Astrocyte (in vitro differentiated cells and primary cell): ENCODE measurements around the gene ELMO3.

ENCODE experiments used
- EZH2 ChIP-seq: IDR thresholded peaks from 2 replicates; pipeline ENCODE4 v1.6.1; 2012; ENCODE audit warnings: mild to moderate bottlenecking, low read length, inconsistent platforms; ENCODE audit not compliant: insufficient read depth
- TF ChIP-seq, protein P1 (sequence below): IDR thresholded peaks from 2 replicates; pipeline ENCODE4 v1.5.1; 2011; ENCODE audit warnings: low read depth, mild to moderate bottlenecking, inconsistent platforms, low read length, moderate library complexity; ENCODE audit not compliant: insufficient read depth

DNA sequence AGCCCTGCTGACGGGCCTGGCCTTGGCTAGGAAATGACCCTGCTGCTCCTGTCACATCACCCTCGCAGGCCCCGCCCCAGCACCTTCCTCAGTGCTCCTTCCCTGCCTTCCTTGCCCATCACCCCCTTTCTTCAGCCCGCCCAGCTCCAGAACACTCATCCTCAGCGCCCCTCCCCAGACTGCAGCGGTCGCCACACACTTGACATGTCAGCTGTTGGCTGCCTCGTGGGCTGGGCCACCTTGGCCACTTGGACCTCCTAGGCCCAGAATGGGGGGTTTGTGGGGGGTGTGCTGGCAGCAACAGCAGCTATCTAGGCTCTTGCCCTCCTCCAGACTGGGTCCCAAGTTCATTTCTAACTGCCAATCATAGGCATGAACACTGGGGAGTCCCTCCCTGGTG, 10.6 kb downstream of the ELMO3 start:
- TF ChIP-seq, protein P1, sequence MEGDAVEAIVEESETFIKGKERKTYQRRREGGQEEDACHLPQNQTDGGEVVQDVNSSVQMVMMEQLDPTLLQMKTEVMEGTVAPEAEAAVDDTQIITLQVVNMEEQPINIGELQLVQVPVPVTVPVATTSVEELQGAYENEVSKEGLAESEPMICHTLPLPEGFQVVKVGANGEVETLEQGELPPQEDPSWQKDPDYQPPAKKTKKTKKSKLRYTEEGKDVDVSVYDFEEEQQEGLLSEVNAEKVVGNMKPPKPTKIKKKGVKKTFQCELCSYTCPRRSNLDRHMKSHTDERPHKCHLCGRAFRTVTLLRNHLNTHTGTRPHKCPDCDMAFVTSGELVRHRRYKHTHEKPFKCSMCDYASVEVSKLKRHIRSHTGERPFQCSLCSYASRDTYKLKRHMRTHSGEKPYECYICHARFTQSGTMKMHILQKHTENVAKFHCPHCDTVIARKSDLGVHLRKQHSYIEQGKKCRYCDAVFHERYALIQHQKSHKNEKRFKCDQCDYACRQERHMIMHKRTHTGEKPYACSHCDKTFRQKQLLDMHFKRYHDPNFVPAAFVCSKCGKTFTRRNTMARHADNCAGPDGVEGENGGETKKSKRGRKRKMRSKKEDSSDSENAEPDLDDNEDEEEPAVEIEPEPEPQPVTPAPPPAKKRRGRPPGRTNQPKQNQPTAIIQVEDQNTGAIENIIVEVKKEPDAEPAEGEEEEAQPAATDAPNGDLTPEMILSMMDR: no peak
- TF ChIP-seq EZH2: no peak
